AG10803 (cell line): Measurements from ENCODE around the gene NIPAL4.

ENCODE experiments used
- DNase-seq: peaks from one replicate; pipeline ENCODE4 v3.0.0; 2010; ENCODE audit warnings: low read depth
- H3K4me3 ChIP-seq: 2 replicates; pipeline ENCODE4 v1.5.1; 2011; ENCODE audit warnings: mild to moderate bottlenecking, low read length, control low read depth
- TF ChIP-seq, protein P1 (sequence below): conservative IDR thresholded peaks from 2 replicates; pipeline ENCODE4 v1.5.1; 2011; ENCODE audit warnings: mild to moderate bottlenecking, low read length, control low read depth, inconsistent platforms

Gene NIPAL4

DNA sequence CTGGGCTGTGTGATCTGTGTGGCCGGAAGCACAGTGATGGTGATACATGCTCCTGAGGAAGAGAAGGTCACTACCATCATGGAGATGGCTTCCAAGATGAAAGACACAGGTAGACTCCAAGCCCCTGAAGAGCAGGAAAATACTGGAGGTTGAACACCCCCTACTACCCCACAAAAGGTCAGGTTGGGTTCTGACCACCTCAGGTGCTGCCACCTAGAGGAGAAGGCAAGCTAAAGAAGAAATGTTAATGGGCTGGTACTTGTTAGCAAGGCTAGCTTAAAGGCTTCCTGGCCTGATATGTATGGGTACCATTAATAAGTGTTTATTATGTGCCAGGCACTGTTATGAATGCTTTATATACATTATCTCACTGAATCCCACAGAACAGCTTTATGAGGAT, 11.7 kb downstream of the NIPAL4 start:
- H3K4me3 ChIP-seq: no peak overlapping the region
- peak; percentile 26 for DNase-seq
- TF ChIP-seq, protein P1, sequence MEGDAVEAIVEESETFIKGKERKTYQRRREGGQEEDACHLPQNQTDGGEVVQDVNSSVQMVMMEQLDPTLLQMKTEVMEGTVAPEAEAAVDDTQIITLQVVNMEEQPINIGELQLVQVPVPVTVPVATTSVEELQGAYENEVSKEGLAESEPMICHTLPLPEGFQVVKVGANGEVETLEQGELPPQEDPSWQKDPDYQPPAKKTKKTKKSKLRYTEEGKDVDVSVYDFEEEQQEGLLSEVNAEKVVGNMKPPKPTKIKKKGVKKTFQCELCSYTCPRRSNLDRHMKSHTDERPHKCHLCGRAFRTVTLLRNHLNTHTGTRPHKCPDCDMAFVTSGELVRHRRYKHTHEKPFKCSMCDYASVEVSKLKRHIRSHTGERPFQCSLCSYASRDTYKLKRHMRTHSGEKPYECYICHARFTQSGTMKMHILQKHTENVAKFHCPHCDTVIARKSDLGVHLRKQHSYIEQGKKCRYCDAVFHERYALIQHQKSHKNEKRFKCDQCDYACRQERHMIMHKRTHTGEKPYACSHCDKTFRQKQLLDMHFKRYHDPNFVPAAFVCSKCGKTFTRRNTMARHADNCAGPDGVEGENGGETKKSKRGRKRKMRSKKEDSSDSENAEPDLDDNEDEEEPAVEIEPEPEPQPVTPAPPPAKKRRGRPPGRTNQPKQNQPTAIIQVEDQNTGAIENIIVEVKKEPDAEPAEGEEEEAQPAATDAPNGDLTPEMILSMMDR: peak; percentile 61

DNA sequence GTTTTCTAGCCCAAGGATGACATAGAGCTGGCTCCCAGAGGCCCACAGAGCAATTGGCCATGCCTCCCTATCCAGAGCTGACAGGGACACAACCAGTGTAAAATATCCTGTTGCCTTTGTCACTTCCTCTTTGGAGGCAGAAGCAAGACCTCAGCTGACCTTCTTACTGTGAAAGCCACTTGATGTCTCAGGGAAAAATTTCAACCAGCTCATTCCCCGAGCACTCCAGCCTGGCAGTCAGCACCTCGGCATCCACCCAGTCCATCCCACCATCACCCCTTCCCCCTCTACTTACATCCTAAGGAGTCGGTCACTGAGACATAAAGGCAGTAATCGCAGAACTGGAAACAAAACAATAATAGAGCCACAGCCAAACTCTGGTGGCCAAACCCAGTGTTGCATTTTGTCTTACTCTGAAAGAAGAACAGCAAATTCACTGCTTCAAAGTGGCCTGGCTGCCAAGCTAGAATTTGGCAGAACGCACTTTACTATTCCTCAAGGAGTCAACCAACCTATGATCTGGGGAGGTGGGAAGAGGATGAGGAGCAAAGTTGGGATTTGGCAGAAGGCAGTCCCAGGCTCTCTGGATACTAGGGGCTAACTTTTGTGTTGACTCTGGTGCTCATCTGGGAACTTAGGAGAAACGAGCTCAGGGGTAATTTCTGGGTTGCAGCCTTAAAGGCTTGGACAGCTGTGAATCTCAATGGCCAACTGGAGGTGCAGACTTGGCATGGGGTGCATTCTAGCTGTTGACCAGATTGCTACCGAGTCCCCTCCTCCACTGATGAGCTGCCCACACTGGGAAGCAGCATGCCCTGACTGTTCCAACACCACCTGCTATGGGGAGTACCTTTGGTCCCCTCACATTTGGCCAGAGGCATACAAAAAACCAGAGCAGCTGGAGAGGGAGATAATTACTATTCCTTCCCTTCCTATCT, 13.6 kb downstream of the NIPAL4 start:
- TF ChIP-seq, protein P1: peak; percentile 34
- H3K4me3 ChIP-seq: no peak overlapping the region
- DNase-seq: peak; percentile 60

DNA sequence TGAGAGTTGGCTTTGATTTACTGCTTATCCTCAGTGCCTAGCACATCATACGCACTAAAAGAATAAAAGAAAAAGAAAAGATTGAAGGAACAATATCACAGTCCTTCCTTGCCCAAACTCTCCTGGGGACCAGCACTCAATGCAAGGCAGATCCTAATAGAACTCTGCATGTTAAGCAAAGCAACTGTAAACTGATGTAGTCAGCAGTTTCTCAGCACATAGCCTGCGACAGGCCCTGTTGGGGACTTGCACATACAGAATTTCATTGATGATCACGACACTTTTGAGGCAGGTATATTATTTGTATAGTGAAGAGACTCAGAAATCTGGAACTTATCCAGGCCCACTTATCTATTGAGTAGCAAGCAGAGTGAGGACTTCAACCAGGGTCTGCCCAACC, 15.4 kb downstream of the NIPAL4 start:
- DNase-seq: no peak
- H3K4me3 ChIP-seq: no peak overlapping the region
- TF ChIP-seq, protein P1: no peak

DNA sequence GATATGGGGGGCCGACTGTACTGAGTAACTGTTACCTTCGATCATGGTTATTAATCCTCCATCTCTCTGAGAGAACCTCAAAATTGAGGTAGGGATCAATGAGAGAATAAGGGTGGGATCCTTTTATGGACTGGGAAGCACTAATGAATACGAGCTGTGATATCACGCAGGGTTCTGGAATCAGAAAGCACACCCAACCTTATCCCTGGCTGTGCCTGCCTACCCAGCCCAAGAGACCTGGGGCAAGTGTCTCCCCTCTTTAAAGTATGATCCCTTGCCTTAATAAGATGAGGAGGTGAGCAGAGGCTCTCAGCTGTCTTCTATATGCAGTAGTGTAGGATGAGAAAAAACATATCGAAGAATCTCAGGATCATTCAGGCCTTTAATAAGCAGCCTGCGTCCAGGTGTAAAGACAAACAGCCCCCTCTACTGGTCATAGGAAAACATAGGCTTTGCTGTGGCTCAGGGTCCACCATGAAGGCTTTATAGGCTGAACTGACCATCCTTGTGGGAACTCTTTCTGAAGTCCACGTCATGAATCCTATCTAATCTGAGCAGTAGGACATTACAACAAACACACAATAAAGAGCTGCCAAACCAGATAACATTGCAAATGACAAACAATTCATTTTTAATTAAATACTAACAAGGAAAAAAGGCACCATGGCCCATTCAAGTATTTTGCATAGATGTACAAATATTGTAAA, 16.8 kb downstream of the NIPAL4 start:
- TF ChIP-seq, protein P1: peak; percentile 94
- peak; percentile 74 for DNase-seq
- no peak overlapping the region for H3K4me3 ChIP-seq

DNA sequence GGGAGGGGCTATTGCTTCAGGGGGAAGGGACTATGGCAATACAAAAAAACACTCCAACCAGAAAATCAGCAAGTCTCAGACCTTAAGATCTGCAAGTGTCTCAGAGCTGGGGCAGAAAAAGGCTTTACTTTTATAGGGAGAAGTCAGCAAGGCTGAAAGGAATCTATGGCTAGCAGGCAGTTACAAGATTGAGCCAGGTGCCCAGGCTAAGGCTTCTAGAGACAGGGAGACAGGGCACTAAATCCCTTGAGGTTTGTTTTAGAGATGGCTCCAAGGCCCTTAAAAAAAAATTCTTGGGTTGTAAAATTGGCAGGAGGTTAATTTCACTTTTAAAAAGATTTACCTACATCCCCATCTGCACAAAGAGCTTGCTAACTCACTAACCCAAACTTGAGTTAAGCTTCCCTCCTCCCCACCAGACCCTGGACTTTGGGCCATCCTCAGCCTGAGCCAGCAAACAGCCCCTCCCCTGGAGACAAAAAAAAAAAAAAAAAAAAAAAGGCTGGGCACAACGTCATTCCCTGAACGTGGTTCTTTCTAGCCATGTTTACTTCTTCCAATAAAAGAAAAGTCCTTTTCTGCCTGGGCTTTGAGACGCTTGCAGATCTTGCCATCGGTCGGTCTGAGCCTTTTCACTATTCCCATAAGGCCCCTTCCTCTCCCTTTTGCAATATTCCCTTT, 17.9 kb downstream of the NIPAL4 start:
- no peak overlapping the region for H3K4me3 ChIP-seq
- TF ChIP-seq, protein P1: no peak
- DNase-seq: no peak

DNA sequence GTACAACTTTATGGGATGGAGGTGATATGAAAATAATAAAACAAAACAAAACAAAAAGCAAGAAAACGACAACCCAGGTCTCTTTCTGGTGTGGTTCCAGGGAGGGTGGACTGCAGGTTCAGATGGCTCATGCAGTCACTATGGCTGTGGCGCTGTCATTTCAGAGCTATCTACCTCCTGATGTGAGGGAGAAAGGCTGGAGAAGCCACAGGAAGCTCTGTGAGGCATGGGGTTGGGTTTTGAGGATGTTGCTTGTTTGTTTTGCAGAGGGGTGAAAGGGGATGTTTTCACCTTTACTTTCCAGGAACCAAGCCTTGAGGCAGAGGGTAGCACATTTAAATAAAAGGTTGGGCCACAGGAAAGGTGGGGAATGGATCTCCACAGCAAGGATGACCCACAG, 18.7 kb downstream of the NIPAL4 start:
- TF ChIP-seq, protein P1: no peak
- no peak for DNase-seq
- H3K4me3 ChIP-seq: no peak overlapping the region
